ENCODE measurements around the gene RSPO3.

GRCh38 chr6:127177923-127178231 is 59.4 kb downstream of the RSPO3 start:
- TF ChIP-seq CTCF (conservative IDR thresholded peaks at IDR 0.05; ENCODE audit: low read depth, low read length) (no peak), EZH2 (IDR thresholded peaks at IDR 0.05; ENCODE audit: low read length, unreplicated experiment) (no peak)

All from PC-3 (cell line).